Measurements from ENCODE around the gene RAB31. TPM values are rescaled to one million over a fixed set of nuclear protein-coding genes. Genes with fewer than 3 reads are reported as not detected.

Gene RAB31
- total and polyA plus RNA-seq, 2 of the 13 experiments (the other 11 are each of a cell fraction or from before 2014, with no cell fraction given) = 1.1 to 1.7 TPM

DNA sequence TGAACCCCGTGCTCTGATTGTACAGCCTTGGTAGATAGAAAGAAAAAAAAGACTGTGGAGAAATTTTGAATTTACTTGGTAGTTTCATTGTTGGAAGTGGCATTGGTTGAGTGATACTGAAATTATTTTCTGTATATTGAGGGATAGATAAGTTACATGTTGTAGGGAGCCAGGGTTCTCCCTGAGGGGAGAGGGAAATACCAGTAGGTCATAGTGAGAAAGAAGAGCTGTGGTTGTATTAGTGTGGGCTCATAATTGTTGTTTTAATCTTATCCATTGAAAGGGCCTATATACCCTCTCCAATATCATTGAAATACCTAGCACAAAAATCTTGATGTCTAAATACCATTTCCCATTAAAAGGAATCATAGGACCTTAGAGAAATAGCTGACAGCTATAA lies 16.9 kb upstream of the RAB31 start (continued):
- no peak for TF ChIP-seq STAG1 (CRISPR knock-in tag; IDR thresholded peaks at IDR 0.05)
- no peak for TF ChIP-seq ZNF761 (CRISPR knock-in tag; conservative IDR thresholded peaks at IDR 0.05)
- TF ChIP-seq SALL2 (CRISPR knock-in tag; IDR thresholded peaks at IDR 0.05) = no peak
- TF ChIP-seq MLLT10 (CRISPR knock-in tag; IDR thresholded peaks at IDR 0.05) = no peak

DNA sequence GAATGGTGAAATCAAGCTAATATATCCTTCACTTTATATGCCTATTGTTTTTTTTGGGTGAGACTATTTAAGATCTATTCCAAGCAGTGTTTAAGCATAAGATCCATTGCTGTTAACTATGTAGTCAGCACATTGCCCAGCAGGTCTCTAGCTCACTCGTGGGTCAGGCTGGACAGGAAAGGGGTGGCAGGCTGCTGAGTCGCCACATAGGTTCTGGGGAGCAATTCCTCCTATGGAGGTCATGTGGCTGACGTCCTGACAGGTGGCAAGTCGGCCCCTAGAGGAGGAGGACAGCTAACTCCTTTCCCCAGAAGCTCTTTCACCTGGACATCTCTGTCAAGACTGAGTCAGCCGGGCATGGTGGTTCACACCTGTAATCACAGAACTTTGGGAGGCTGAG lies 13.9 kb upstream of the RAB31 start:
- TF ChIP-seq MAFG (CRISPR knock-in tag; IDR thresholded peaks at IDR 0.05) = no peak
- no peak for TF ChIP-seq RBAK (CRISPR knock-in tag; IDR thresholded peaks at IDR 0.05)
- TF ChIP-seq, protein P1, sequence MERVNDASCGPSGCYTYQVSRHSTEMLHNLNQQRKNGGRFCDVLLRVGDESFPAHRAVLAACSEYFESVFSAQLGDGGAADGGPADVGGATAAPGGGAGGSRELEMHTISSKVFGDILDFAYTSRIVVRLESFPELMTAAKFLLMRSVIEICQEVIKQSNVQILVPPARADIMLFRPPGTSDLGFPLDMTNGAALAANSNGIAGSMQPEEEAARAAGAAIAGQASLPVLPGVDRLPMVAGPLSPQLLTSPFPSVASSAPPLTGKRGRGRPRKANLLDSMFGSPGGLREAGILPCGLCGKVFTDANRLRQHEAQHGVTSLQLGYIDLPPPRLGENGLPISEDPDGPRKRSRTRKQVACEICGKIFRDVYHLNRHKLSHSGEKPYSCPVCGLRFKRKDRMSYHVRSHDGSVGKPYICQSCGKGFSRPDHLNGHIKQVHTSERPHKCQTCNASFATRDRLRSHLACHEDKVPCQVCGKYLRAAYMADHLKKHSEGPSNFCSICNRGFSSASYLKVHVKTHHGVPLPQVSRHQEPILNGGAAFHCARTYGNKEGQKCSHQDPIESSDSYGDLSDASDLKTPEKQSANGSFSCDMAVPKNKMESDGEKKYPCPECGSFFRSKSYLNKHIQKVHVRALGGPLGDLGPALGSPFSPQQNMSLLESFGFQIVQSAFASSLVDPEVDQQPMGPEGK (CRISPR knock-in tag; IDR thresholded peaks at IDR 0.05) = no peak
- no peak for TF ChIP-seq ZNF616 (CRISPR knock-in tag; IDR thresholded peaks at IDR 0.05; ENCODE audit: low read depth)
- no peak for TF ChIP-seq MYNN (CRISPR knock-in tag; IDR thresholded peaks at IDR 0.05; ENCODE audit: low read depth)
- no peak for TF ChIP-seq ZNF24 (IDR thresholded peaks at IDR 0.05)
- no peak for TF ChIP-seq SRSF4 (IDR thresholded peaks at IDR 0.05; ENCODE audit: low read depth, low read length, poor library complexity, severe bottlenecking)
- TF ChIP-seq MATR3 (CRISPR knock-in tag; IDR thresholded peaks at IDR 0.05) = no peak
- TF ChIP-seq SRSF9 (IDR thresholded peaks at IDR 0.05; ENCODE audit: borderline replicate concordance, insufficient read depth, low read depth, low read length, poor library complexity, severe bottlenecking) = no peak
- TF ChIP-seq ZNF777 (CRISPR knock-in tag; IDR thresholded peaks at IDR 0.05) = no peak
- TF ChIP-seq, protein P2, sequence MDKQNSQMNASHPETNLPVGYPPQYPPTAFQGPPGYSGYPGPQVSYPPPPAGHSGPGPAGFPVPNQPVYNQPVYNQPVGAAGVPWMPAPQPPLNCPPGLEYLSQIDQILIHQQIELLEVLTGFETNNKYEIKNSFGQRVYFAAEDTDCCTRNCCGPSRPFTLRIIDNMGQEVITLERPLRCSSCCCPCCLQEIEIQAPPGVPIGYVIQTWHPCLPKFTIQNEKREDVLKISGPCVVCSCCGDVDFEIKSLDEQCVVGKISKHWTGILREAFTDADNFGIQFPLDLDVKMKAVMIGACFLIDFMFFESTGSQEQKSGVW (CRISPR knock-in tag; IDR thresholded peaks at IDR 0.05; ENCODE audit: borderline replicate concordance) = no peak
- TF ChIP-seq, protein P3, sequence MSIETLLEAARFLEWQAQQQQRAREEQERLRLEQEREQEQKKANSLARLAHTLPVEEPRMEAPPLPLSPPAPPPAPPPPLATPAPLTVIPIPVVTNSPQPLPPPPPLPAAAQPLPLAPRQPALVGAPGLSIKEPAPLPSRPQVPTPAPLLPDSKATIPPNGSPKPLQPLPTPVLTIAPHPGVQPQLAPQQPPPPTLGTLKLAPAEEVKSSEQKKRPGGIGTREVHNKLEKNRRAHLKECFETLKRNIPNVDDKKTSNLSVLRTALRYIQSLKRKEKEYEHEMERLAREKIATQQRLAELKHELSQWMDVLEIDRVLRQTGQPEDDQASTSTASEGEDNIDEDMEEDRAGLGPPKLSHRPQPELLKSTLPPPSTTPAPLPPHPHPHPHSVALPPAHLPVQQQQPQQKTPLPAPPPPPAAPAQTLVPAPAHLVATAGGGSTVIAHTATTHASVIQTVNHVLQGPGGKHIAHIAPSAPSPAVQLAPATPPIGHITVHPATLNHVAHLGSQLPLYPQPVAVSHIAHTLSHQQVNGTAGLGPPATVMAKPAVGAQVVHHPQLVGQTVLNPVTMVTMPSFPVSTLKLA (IDR thresholded peaks at IDR 0.05) = no peak
- TF ChIP-seq ZNF549 (CRISPR knock-in tag; IDR thresholded peaks at IDR 0.05) = no peak
- TF ChIP-seq ESRRA (CRISPR knock-in tag; IDR thresholded peaks at IDR 0.05; ENCODE audit: low read depth) = no peak
- TF ChIP-seq CENPT (CRISPR knock-in tag; IDR thresholded peaks at IDR 0.05; ENCODE audit: low read depth) = no peak
- TF ChIP-seq ASH2L (IDR thresholded peaks at IDR 0.05; ENCODE audit: insufficient read length, low read depth, low read length) = no peak
- TF ChIP-seq SNAPC2 (CRISPR knock-in tag; IDR thresholded peaks at IDR 0.05) = no peak
- ChIA-PET POLR2A (no interaction called here), CTCF (ENCODE audit: low intra/inter-chr PET ratio, low total read pairs) (no interaction called here)
- H3K79me2 ChIP-seq (ENCODE audit: insufficient read depth, low read length) = no peaks in the 10 kb centered on the region
- ATAC-seq = no peak
- in situ Hi-C loops (cut with HindIII; ENCODE audit: extremely low pct_ligation_motif_present, low pct_unique_long_range_greater_than_20kb) (no loop called here), intact Hi-C loops (cut with micrococcal nuclease; ENCODE audit: unreplicated experiment) (no loop called here)
- FAIRE-seq = no peak
- 50% methylated on average over 1 of the region's 5 CpGs for WGBS (ENCODE audit: low lambda C conversion rate)
- no peak overlapping the region for H3K9ac ChIP-seq (ENCODE audit: insufficient read depth, low read depth, low read length)
- no peak overlapping the region for H3K4me3 ChIP-seq (replicated peaks in 1 of 3; ENCODE audit: insufficient read depth in 1 of 3, low read depth in 2 of 3, low read length in 3 of 3)
- no peak for DNase-seq (ENCODE audit: low spot score)
- no peaks in the 10 kb centered on the region for H3K36me3 ChIP-seq (replicated peaks in 1 of 2; ENCODE audit: control insufficient read depth in 1 of 2, insufficient read depth in 2 of 2, low read length in 2 of 2)
- H2AFZ ChIP-seq (ENCODE audit: low read length) = no peak overlapping the region
- no peaks in the 10 kb centered on the region for H3K4me1 ChIP-seq (ENCODE audit: insufficient read depth, low read length)
- no TSS peak for BruUV-seq (replicated peaks)
- H3K9me3 ChIP-seq (ENCODE audit: low read length) = no peaks in the 10 kb centered on the region
- no peaks in the 10 kb centered on the region for H3K27me3 ChIP-seq (ENCODE audit: control insufficient read depth in 1 of 2, insufficient read depth in 2 of 2, low read length in 2 of 2)
- no peak overlapping the region for H3K4me2 ChIP-seq (ENCODE audit: low read depth, low read length)
- no peak overlapping the region for H3K27ac ChIP-seq (ENCODE audit: extremely low read length, insufficient read depth, low read length)
- no peaks in the 10 kb centered on the region for H4K20me1 ChIP-seq (ENCODE audit: insufficient read depth, low read length)
